Neural progenitor cell (in vitro differentiated cells): ENCODE measurements around the gene LAMTOR1. TPM values are rescaled to one million over a fixed set of nuclear protein-coding genes. Genes with fewer than 3 reads are reported as not detected.
"Not testable (repeated sequence)": the region's sequence is repeated elsewhere in the genome, so short reads cannot be mapped to it uniquely, and the experiment has no call there.

Source experiments
- DNase-seq: peaks from one replicate; pipeline ENCODE4 v3.0.0-alpha.2; 2016; ENCODE audit warnings: low spot score
- H2AFZ ChIP-seq: fragments of 200-600 bp; sonication (generic); replicated peaks from 2 replicates; pipeline ENCODE4 v1.6.1; 2016; ENCODE audit warnings: antibody characterized with exemption
- H3F3A ChIP-seq: fragments of 200-600 bp; sonication (generic); 2 replicates; pipeline ENCODE4 v1.6.1; 2016; ENCODE audit warnings: antibody characterized with exemption, low read depth
- H3K27ac ChIP-seq: fragments of 200-600 bp; sonication (generic); 2 replicates; pipeline ENCODE4 v1.5.1; 2016; ENCODE audit warnings: mild to moderate bottlenecking
- H3K27me3 ChIP-seq: fragments of 200-600 bp; sonication (generic); 2 replicates; pipeline ENCODE4 v1.6.1; 2016; ENCODE audit warnings: mild to moderate bottlenecking, moderate library complexity
- H3K36me3 ChIP-seq: fragments of 200-600 bp; sonication (generic); 2 replicates; pipeline ENCODE4 v1.5.1; 2016
- H3K4me1 ChIP-seq: fragments of 200-600 bp; sonication (generic); 2 replicates; pipeline ENCODE4 v1.6.1; 2016; ENCODE audit warnings: mixed run types
- H3K4me2 ChIP-seq: fragments of 200-600 bp; sonication (generic); 2 replicates; pipeline ENCODE4 v1.6.1; 2016
- H3K4me3 ChIP-seq: fragments of 200-600 bp; sonication (generic); 2 replicates; pipeline ENCODE4 v1.5.1; 2016
- H3K79me2 ChIP-seq: fragments of 200-600 bp; sonication (generic); 2 replicates; pipeline ENCODE4 v1.6.1; 2016; ENCODE audit warnings: low read depth
- H3K9ac ChIP-seq: fragments of 200-600 bp; sonication (generic); 2 replicates; pipeline ENCODE4 v1.6.1; 2016
- H3K9me3 ChIP-seq: fragments of 200-600 bp; sonication (generic); 2 replicates; pipeline ENCODE4 v1.5.1; 2016; ENCODE audit warnings: low read depth
- H4K20me1 ChIP-seq: fragments of 200-600 bp; sonication (generic); 2 replicates; pipeline ENCODE4 v1.6.1; 2016; ENCODE audit warnings: low read depth
- H3K27ac Mint-ChIP-seq: 3 replicates; pipeline ENCODE4 v1.8.0; 2021; ENCODE audit warnings: mixed read lengths
- H3K27me3 Mint-ChIP-seq: 2 replicates; pipeline ENCODE4 v1.8.0; 2022; ENCODE audit warnings: low read depth, mild to moderate bottlenecking, inconsistent platforms, moderate library complexity, mixed read lengths; ENCODE audit not compliant: insufficient read depth
- H3K36me3 Mint-ChIP-seq: 3 replicates; pipeline ENCODE4 v1.8.0; 2021; ENCODE audit warnings: mixed read lengths
- H3K4me1 Mint-ChIP-seq: 3 replicates; pipeline ENCODE4 v1.8.0; 2021; ENCODE audit warnings: mixed read lengths
- H3K4me3 Mint-ChIP-seq: 3 replicates; pipeline ENCODE4 v1.8.0; 2021; ENCODE audit warnings: mild to moderate bottlenecking, moderate library complexity, mixed read lengths
- H3K9me3 Mint-ChIP-seq: 3 replicates; pipeline ENCODE4 v1.8.0; 2020; ENCODE audit warnings: mixed read lengths
- EZH2 ChIP-seq: fragments of 200-600 bp; sonication (generic); IDR thresholded peaks from 2 replicates; pipeline ENCODE4 v1.6.1; 2017; ENCODE audit warnings: antibody characterized with exemption, mild to moderate bottlenecking, moderate library complexity
- EZH2phosphoT487 ChIP-seq: fragments of 200-600 bp; sonication (generic); IDR thresholded peaks from 2 replicates; pipeline ENCODE4 v1.6.1; 2017; ENCODE audit warnings: antibody characterized with exemption
- total RNA-seq: library from RNA; depleted of rRNA; stranded (reverse); fragments of >200 nt; gene quantifications from 2 replicates; pipeline ENCODE4 v1.2.3, GENCODE V29; 2015; ENCODE audit warnings: low replicate concordance
- TF ChIP-seq, protein P1 (sequence below): fragments of 200-600 bp; sonication (generic); IDR thresholded peaks from 2 replicates; pipeline ENCODE4 v1.5.1; 2017; ENCODE audit warnings: antibody characterized with exemption, mild to moderate bottlenecking

The LAMTOR1 gene
- total RNA-seq, 1 donor from 2014 or later, result 41.6 TPM

GRCh38 chr11:72136684-72137262, 33.7 kb upstream of the LAMTOR1 start:
- TF ChIP-seq EZH2phosphoT487 (no peak), EZH2 (no peak)
- TF ChIP-seq, protein P1, sequence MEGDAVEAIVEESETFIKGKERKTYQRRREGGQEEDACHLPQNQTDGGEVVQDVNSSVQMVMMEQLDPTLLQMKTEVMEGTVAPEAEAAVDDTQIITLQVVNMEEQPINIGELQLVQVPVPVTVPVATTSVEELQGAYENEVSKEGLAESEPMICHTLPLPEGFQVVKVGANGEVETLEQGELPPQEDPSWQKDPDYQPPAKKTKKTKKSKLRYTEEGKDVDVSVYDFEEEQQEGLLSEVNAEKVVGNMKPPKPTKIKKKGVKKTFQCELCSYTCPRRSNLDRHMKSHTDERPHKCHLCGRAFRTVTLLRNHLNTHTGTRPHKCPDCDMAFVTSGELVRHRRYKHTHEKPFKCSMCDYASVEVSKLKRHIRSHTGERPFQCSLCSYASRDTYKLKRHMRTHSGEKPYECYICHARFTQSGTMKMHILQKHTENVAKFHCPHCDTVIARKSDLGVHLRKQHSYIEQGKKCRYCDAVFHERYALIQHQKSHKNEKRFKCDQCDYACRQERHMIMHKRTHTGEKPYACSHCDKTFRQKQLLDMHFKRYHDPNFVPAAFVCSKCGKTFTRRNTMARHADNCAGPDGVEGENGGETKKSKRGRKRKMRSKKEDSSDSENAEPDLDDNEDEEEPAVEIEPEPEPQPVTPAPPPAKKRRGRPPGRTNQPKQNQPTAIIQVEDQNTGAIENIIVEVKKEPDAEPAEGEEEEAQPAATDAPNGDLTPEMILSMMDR, result no peak
- no peak overlapping the region for H3K4me2 ChIP-seq
- H3K4me3 ChIP-seq, result no peak overlapping the region
- H3K27me3 ChIP-seq, result peaks cover 23% of the 10 kb centered on the region
- H3K4me3 Mint-ChIP-seq, result no peak overlapping the region
- no peaks in the 10 kb centered on the region for H3K36me3 Mint-ChIP-seq
- H3K4me1 Mint-ChIP-seq, result no peaks in the 10 kb centered on the region
- H3F3A ChIP-seq, result no peaks in the 10 kb centered on the region
- no peak overlapping the region for H3K9ac ChIP-seq
- no peaks in the 10 kb centered on the region for H3K79me2 ChIP-seq
- no peak overlapping the region for H2AFZ ChIP-seq
- H3K27ac ChIP-seq, result no peak overlapping the region
- H3K4me1 ChIP-seq, result no peaks in the 10 kb centered on the region
- DNase-seq, result no peak
- H3K27me3 Mint-ChIP-seq, result peaks cover 17% of the 10 kb centered on the region
- no peaks in the 10 kb centered on the region for H3K36me3 ChIP-seq
- H3K9me3 Mint-ChIP-seq, result no peaks in the 10 kb centered on the region
- H3K27ac Mint-ChIP-seq, result no peak overlapping the region
- no peaks in the 10 kb centered on the region for H3K9me3 ChIP-seq
- H4K20me1 ChIP-seq, result no peaks in the 10 kb centered on the region

DNA sequence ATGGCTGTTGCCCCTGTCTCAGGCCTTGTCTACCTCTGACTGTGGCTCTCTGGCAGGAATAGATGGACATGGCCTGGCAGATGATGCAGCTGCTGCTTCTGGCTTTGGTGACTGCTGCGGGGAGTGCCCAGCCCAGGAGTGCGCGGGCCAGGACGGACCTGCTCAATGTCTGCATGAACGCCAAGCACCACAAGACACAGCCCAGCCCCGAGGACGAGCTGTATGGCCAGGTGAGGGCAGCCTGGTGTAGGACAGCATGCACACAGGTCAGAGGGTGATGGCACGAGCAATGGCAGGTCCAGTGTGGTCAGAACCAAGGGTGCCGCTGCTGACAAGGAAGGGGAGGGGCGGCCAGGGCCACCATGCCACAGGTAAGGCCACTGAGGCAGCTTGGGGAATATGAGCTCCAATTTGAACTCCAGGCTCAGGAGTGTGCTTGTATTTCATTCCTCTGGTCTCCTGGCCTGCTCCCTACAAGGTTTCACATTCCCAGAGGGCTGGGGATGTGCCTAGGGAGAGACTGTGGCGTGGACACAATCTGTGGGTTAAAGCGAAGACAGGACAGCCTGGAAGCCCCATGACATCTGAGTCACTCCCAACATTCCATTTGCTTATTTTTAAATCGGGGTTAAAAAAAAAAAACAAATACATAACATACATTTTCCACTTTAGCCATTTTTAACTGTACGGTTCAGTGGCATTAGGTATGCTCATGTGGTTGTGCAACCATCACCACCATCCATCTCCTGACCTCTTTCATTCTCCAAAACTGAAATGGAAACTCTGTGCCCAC, 33.0 kb upstream of the LAMTOR1 start:
- Mint-ChIP-seq H3K9me3 (no peaks in the 10 kb centered on the region), H3K36me3 (no peaks in the 10 kb centered on the region), H3K4me3 (no peak overlapping the region), H3K27me3 (peaks cover 12% of the 10 kb centered on the region), H3K27ac (no peak overlapping the region), H3K4me1 (no peaks in the 10 kb centered on the region)
- H4K20me1 ChIP-seq, result no peaks in the 10 kb centered on the region
- TF ChIP-seq EZH2 (no peak), EZH2phosphoT487 (no peak)
- TF ChIP-seq, protein P1, result no peak
- H3K4me1 ChIP-seq, result no peaks in the 10 kb centered on the region
- H3K27me3 ChIP-seq, result peaks cover 30% of the 10 kb centered on the region
- no peaks in the 10 kb centered on the region for H3F3A ChIP-seq
- no peak for DNase-seq
- no peak overlapping the region for H3K4me3 ChIP-seq
- H3K36me3 ChIP-seq, result no peaks in the 10 kb centered on the region
- H3K4me2 ChIP-seq, result no peak overlapping the region
- no peaks in the 10 kb centered on the region for H3K9me3 ChIP-seq
- no peak overlapping the region for H3K9ac ChIP-seq
- H3K79me2 ChIP-seq, result no peaks in the 10 kb centered on the region
- no peak overlapping the region for H2AFZ ChIP-seq
- H3K27ac ChIP-seq, result no peak overlapping the region

GRCh38 chr11:72135473-72135872, 32.4 kb upstream of the LAMTOR1 start, which contains the start of gene FOLR3:
Gene FOLR3, plus strand, starts transcription at chr11:72135725. Its CDS starts 228 bp downstream, at chr11:72135953.
- peaks cover 30% of the 10 kb centered on the region for H3K27me3 ChIP-seq
- not testable (repeated sequence) for H3K4me2 ChIP-seq, H3K36me3 ChIP-seq, H3K9ac ChIP-seq, H3K9me3 ChIP-seq, DNase-seq, H2AFZ ChIP-seq, H4K20me1 ChIP-seq, H3K36me3 Mint-ChIP-seq, H3K9me3 Mint-ChIP-seq, H3K4me3 ChIP-seq, H3K4me1 Mint-ChIP-seq, H3K27ac ChIP-seq, H3K27ac Mint-ChIP-seq, H3K4me1 ChIP-seq, H3K79me2 ChIP-seq, H3K4me3 Mint-ChIP-seq, H3F3A ChIP-seq
- H3K27me3 Mint-ChIP-seq, result peaks cover 13% of the 10 kb centered on the region

- no peak overlapping the region for H3K4me2 ChIP-seq
- H3K9ac ChIP-seq, result no peak overlapping the region
- H3K36me3 Mint-ChIP-seq, result peaks cover 5% of the 10 kb centered on the region
- H4K20me1 ChIP-seq, result no peaks in the 10 kb centered on the region
- H3K27ac Mint-ChIP-seq, result no peak overlapping the region
- no peaks in the 10 kb centered on the region for H3K36me3 ChIP-seq
- DNase-seq, result no peak
- H2AFZ ChIP-seq, result no peak overlapping the region
- no peak overlapping the region for H3K4me3 Mint-ChIP-seq
- no peaks in the 10 kb centered on the region for H3F3A ChIP-seq
- H3K79me2 ChIP-seq, result no peaks in the 10 kb centered on the region
- no peaks in the 10 kb centered on the region for H3K4me1 ChIP-seq
- no peak overlapping the region for H3K27ac ChIP-seq
- H3K27me3 ChIP-seq, result peaks cover 30% of the 10 kb centered on the region
- H3K9me3 ChIP-seq, result peaks cover 5% of the 10 kb centered on the region
- H3K27me3 Mint-ChIP-seq, result peaks cover 27% of the 10 kb centered on the region
- no peak overlapping the region for H3K4me3 ChIP-seq
- H3K4me1 Mint-ChIP-seq, result no peaks in the 10 kb centered on the region
- H3K9me3 Mint-ChIP-seq, result peaks cover 21% of the 10 kb centered on the region
- TF ChIP-seq, protein P1, result no peak
- TF ChIP-seq EZH2phosphoT487 (no peak), EZH2 (no peak)
Observed at GRCh38 chr11:72132646-72133045, 29.5 kb upstream of the LAMTOR1 start.
